ENCODE results near the gene FARP1. TPM values are rescaled to one million over a fixed set of nuclear protein-coding genes. Genes with fewer than 3 reads are reported as not detected.
A peak's percentile ranks its signal among the peaks of the same experiment; 100 is the strongest.

Gene FARP1
- total RNA-seq, 1 donor from 2014 or later: 278 TPM

DNA sequence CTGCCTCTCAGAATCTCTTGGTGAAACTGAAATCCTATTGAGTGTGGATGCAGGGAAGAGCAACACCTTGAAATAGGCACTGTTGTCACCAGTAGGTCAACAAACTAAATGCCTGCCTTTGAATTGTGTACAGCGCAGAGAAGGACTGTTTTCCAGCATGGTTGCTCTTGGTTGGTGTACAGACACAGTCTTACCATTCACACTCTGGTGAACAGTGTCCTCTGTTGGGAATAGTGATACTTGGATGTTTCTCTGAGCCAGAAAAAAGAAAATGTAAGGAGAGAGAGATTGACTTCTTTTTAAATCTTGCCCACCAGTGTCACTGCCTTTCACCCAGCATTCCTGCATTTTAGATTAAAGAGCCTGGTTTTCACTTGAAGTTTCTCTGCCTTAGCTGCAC, 254.3 kb downstream of the FARP1 start:
- Mint-ChIP-seq H3K9me3 (ENCODE audit: low read depth) (no peaks in the 10 kb centered on the region), H3K4me3 (ENCODE audit: low read depth) (no peak overlapping the region), H3K4me1 (ENCODE audit: low read depth) (peaks cover 27% of the 10 kb centered on the region), H3K27me3 (no peaks in the 10 kb centered on the region), H3K36me3 (ENCODE audit: insufficient read depth) (peaks cover 33% of the 10 kb centered on the region), H3K27ac (peak overlapping the region; percentile 8)
- DNase-seq (ENCODE audit: low spot score, unreplicated experiment): no peak
- TF ChIP-seq, protein P1, sequence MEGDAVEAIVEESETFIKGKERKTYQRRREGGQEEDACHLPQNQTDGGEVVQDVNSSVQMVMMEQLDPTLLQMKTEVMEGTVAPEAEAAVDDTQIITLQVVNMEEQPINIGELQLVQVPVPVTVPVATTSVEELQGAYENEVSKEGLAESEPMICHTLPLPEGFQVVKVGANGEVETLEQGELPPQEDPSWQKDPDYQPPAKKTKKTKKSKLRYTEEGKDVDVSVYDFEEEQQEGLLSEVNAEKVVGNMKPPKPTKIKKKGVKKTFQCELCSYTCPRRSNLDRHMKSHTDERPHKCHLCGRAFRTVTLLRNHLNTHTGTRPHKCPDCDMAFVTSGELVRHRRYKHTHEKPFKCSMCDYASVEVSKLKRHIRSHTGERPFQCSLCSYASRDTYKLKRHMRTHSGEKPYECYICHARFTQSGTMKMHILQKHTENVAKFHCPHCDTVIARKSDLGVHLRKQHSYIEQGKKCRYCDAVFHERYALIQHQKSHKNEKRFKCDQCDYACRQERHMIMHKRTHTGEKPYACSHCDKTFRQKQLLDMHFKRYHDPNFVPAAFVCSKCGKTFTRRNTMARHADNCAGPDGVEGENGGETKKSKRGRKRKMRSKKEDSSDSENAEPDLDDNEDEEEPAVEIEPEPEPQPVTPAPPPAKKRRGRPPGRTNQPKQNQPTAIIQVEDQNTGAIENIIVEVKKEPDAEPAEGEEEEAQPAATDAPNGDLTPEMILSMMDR (IDR thresholded peaks at IDR 0.05; ENCODE audit: unreplicated experiment): no peak

DNA sequence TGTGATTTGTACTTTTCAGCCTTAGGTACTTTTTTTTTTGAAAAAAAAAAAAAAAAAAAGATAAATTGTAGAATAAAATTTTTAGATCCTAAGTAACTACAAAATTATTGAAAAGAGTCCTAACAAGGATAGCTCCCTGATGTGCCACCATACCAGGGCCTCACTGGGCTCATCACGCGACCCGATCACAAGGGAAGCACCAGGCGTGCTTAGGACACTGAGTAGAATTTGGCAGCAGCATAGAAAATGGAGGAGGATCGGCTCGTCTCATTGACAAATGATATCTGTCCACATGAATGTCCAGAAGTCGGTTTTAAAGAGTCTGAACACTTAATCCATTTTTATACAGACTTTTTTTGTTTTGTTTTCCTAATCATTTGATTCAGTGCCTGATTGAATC, 255.0 kb downstream of the FARP1 start:
- DNase-seq (ENCODE audit: low spot score, unreplicated experiment): no peak
- Mint-ChIP-seq H3K4me3 (ENCODE audit: low read depth) (no peak overlapping the region), H3K27ac (no peak overlapping the region), H3K9me3 (ENCODE audit: low read depth) (no peaks in the 10 kb centered on the region), H3K27me3 (no peaks in the 10 kb centered on the region), H3K36me3 (ENCODE audit: insufficient read depth) (peaks cover 29% of the 10 kb centered on the region), H3K4me1 (ENCODE audit: low read depth) (peaks cover 27% of the 10 kb centered on the region)
- TF ChIP-seq, protein P1 (IDR thresholded peaks at IDR 0.05; ENCODE audit: unreplicated experiment): no peak

DNA sequence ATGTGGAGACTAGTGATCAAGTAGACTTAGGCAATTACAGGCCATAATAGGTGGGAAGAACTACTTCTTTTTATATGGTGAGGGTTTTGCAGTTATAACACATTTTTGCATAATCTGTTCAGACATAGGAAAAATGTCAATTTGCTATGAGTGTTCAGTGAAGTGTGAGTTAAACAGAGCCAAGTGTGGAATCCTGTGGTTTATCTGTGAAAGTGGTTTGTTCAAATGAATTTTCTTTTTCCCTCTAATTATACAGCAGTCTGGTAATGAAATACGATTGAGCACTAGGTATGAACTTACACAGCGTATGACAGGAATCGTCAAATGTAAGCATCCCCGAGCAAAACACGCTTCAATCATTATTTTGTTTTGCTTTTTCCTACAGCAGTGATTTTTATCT, 255.7 kb downstream of the FARP1 start:
- Mint-ChIP-seq H3K9me3 (ENCODE audit: low read depth) (no peaks in the 10 kb centered on the region), H3K27me3 (no peaks in the 10 kb centered on the region), H3K4me1 (ENCODE audit: low read depth) (peaks cover 27% of the 10 kb centered on the region), H3K4me3 (ENCODE audit: low read depth) (no peak overlapping the region), H3K27ac (peak overlapping the region; percentile 83), H3K36me3 (ENCODE audit: insufficient read depth) (peaks cover 33% of the 10 kb centered on the region)
- no peak for DNase-seq (ENCODE audit: low spot score, unreplicated experiment)
- TF ChIP-seq, protein P1 (IDR thresholded peaks at IDR 0.05; ENCODE audit: unreplicated experiment): no peak

DNA sequence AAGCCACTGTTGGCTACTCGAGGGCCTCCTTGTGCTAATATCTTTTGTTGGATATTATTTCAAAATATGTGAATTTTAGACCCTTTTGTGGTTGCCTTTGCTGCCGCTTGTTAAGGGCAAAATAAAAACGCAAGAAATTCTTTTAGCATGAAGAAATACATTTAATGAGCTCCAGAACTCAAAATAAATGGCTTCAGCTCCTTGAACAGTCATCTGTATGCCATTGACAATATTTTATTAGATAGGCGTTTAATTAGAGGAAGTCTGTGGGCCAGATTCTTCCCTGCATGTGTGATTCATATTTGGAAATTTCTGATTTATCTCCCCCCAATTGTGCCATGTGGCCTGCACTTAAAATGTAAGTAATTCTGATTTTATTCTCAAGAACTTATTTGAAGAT, 256.9 kb downstream of the FARP1 start:
- H3K9me3 Mint-ChIP-seq (ENCODE audit: low read depth): no peaks in the 10 kb centered on the region
- TF ChIP-seq, protein P1 (IDR thresholded peaks at IDR 0.05; ENCODE audit: unreplicated experiment): no peak
- peaks cover 28% of the 10 kb centered on the region for H3K4me1 Mint-ChIP-seq (ENCODE audit: low read depth)
- H3K4me3 Mint-ChIP-seq (ENCODE audit: low read depth): no peak overlapping the region
- no peaks in the 10 kb centered on the region for H3K27me3 Mint-ChIP-seq
- H3K36me3 Mint-ChIP-seq (ENCODE audit: insufficient read depth): peaks cover 38% of the 10 kb centered on the region
- no peak overlapping the region for H3K27ac Mint-ChIP-seq
- no peak for DNase-seq (ENCODE audit: low spot score, unreplicated experiment)

DNA sequence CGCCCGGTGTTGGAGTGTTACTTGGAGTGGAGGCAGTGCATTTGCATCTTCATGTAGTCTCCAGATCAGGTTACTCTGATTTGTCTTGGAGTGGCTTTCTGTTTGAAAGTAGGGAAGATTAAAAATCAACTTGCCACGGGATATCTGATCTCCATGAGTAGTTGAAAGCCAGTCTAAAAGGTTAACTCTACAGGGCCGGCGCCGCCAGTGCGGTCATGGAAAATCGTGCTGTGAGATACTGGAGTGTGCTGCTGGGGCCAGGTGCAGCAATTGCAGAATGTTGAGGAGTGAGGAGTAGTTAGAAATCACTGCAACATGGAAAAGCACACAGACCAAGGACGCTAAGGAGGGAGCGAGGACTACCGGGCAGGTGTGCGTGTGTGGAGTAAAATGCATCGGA, 259.0 kb downstream of the FARP1 start:
- TF ChIP-seq, protein P1 (IDR thresholded peaks at IDR 0.05; ENCODE audit: unreplicated experiment): no peak
- Mint-ChIP-seq H3K36me3 (ENCODE audit: insufficient read depth) (peaks cover 31% of the 10 kb centered on the region), H3K9me3 (ENCODE audit: low read depth) (no peaks in the 10 kb centered on the region), H3K4me1 (ENCODE audit: low read depth) (peaks cover 49% of the 10 kb centered on the region), H3K27me3 (no peaks in the 10 kb centered on the region), H3K27ac (peak overlapping the region; percentile 76), H3K4me3 (ENCODE audit: low read depth) (no peak overlapping the region)
- DNase-seq (ENCODE audit: low spot score, unreplicated experiment): no peak
